Naive thymus-derived CD4-positive, alpha-beta T cell (primary cell): Measurements from ENCODE around the gene TEX53. TPM values are rescaled to one million over a fixed set of nuclear protein-coding genes. Genes with fewer than 3 reads are reported as not detected.
A peak's percentile ranks its signal among the peaks of the same experiment; 100 is the strongest.

Source experiments
- ATAC-seq: fragments of 150-1000 bp; cut with Tn5 transposase; 2 replicates; pipeline ENCODE4 v1.10.0; 2021; ENCODE audit warnings: mild to moderate bottlenecking, moderate library complexity
- CTCF ChIA-PET: fragments of 350-600 bp; sonication (Branson Sonifier 250); formaldehyde crosslinking; loops from one replicate; lab custom pipeline; 2021; ENCODE audit warnings: antibody characterized with exemption; lab: Charles Lee
- POLR2A ChIA-PET: fragments of 350-600 bp; sonication (Branson Sonifier 250); formaldehyde crosslinking; loops from one replicate; lab custom pipeline; 2021; ENCODE audit warnings: antibody characterized with exemption, inconsistent platforms; lab: Charles Lee
- DNase-seq, 9 donors: peaks; one replicate each; pipeline versions ENCODE4 v3.0.0 to v3.0.0-alpha.2; 2020 to 2022; ENCODE audit warnings: mixed read lengths in 1 of 9
- H3K27ac ChIP-seq: one replicate; pipeline ENCODE4 v1.7.0; 2013; ENCODE audit warnings: mild to moderate bottlenecking, low read depth, low read length, moderate library complexity
- H3K27me3 ChIP-seq, 2 donors: one replicate each; pipeline ENCODE4 v1.7.0; 2013; ENCODE audit warnings: low read length in 2 of 2, mild to moderate bottlenecking in 2 of 2, moderate library complexity in 2 of 2; ENCODE audit not compliant: control insufficient read depth in 2 of 2, insufficient read depth in 2 of 2
- H3K36me3 ChIP-seq, 3 experiments: 1 replicate in 2 of 3; 2 replicates in 1 of 3; pipeline ENCODE4 v1.7.0; 2013; ENCODE audit warnings: low read length in 3 of 3, mild to moderate bottlenecking in 3 of 3, moderate library complexity in 1 of 3; ENCODE audit not compliant: insufficient read depth in 3 of 3, control insufficient read depth in 2 of 3
- H3K4me1 ChIP-seq, 2 donors: one replicate each; pipeline ENCODE4 v1.7.0; 2013; ENCODE audit warnings: low read length in 2 of 2, mild to moderate bottlenecking in 2 of 2, moderate library complexity in 1 of 2; ENCODE audit not compliant: control insufficient read depth in 2 of 2, insufficient read depth in 2 of 2
- H3K4me3 ChIP-seq: 2 replicates; pipeline ENCODE4 v1.7.0; 2013; ENCODE audit warnings: mild to moderate bottlenecking, low read length
- H3K9me3 ChIP-seq, 3 experiments: 1 replicate in 2 of 3; 2 replicates in 1 of 3; pipeline ENCODE4 v1.7.0; 2013; ENCODE audit warnings: low read length in 3 of 3; ENCODE audit not compliant: control insufficient read depth in 2 of 3
- H3K27ac Mint-ChIP-seq, 9 donors: one replicate each; pipeline ENCODE4 v1.8.0; 2020 to 2022; ENCODE audit warnings: mixed read lengths in 9 of 9, mild to moderate bottlenecking in 8 of 9, moderate library complexity in 5 of 9, inconsistent platforms in 2 of 9
- H3K27me3 Mint-ChIP-seq, 5 donors: one replicate each; pipeline ENCODE4 v1.8.0; 2021 to 2022; ENCODE audit warnings: mixed read lengths in 5 of 5, mild to moderate bottlenecking in 1 of 5
- H3K36me3 Mint-ChIP-seq, 5 donors: one replicate each; pipeline ENCODE4 v1.8.0; 2020 to 2022; ENCODE audit warnings: mixed read lengths in 5 of 5, mild to moderate bottlenecking in 3 of 5, inconsistent platforms in 1 of 5
- H3K4me1 Mint-ChIP-seq, 7 donors: one replicate each; pipeline ENCODE4 v1.8.0; 2020 to 2022; ENCODE audit warnings: mixed read lengths in 7 of 7, mild to moderate bottlenecking in 3 of 7, inconsistent platforms in 1 of 7
- H3K4me3 Mint-ChIP-seq, 10 donors: one replicate each; pipeline ENCODE4 v1.8.0; 2020 to 2022; ENCODE audit warnings: mild to moderate bottlenecking in 10 of 10, mixed read lengths in 10 of 10, moderate library complexity in 6 of 10, inconsistent platforms in 2 of 10
- H3K9me3 Mint-ChIP-seq, 11 donors: one replicate each; pipeline ENCODE4 v1.8.0; 2020 to 2022; ENCODE audit warnings: mixed read lengths in 11 of 11, mild to moderate bottlenecking in 4 of 11, inconsistent platforms in 1 of 11, moderate library complexity in 1 of 11
- intact Hi-C, 2 donors: fragments of 100-400 bp; cut with micrococcal nuclease; formaldehyde crosslinking; loops; one replicate each; pipeline ENCODE4 v1.15.1; 2023
- polyA plus RNA-seq, 2 donors: library from polyadenylated mRNA; unstranded; fragments of 300-500 nt; fragmentation: Illumina TruSeq; gene quantifications; one replicate each; pipeline ENCODE4 v1.2.3, GENCODE V29; 2021
- total RNA-seq, 6 experiments: library from RNA in 5 of 6; stranded (reverse) in 5 of 6; gene quantifications; 1 replicate in 5 of 6; 2 replicates in 1 of 6; pipeline ENCODE4 v1.2.3 and lab custom pipeline; 2021 to 2026

Gene TEX53
- total and polyA plus RNA-seq, 7 experiments from 2014 or later: not detected

GRCh38 chr9:114616684-114617520 lies 40.7 kb downstream of the TEX53 start:
- DNase-seq: peak in 1 of 9 donors; percentile 32
- peak overlapping the region; percentile 83 to 95 (median 94) for H3K27ac Mint-ChIP-seq
- no peak overlapping the region for H3K4me3 ChIP-seq

GRCh38 chr9:114614373-114614772 lies 43.2 kb downstream of the TEX53 start:
- H3K4me3 ChIP-seq: no peak overlapping the region
- no peak overlapping the region for H3K27ac ChIP-seq
- peaks cover 0 to 16% (median 0%) of the 10 kb centered on the region in 3 experiments for H3K36me3 ChIP-seq
- Mint-ChIP-seq H3K36me3 (peaks cover 0 to 30% (median 15%) of the 10 kb centered on the region in 5 donors), H3K4me1 (peaks cover 34 to 75% (median 66%) of the 10 kb centered on the region in 7 donors), H3K9me3 (no peaks in the 10 kb centered on the region), H3K27ac (peak overlapping the region in 7 of 9 donors; percentile 56 to 98 (median 78)), H3K4me3 (peak overlapping the region in 5 of 10 donors; percentile 19 to 92 (median 33)), H3K27me3 (no peaks in the 10 kb centered on the region)
- intact Hi-C loops: loop anchor here (5.0 kb wide), 4 partner anchors 33 to 313 kb away; partner anchors contain the start of gene AKNA (in 2 of the 2)
- DNase-seq: no peak
- ChIA-PET POLR2A (interaction anchor here (20.3 kb wide), 1 partner anchor 22 kb away, joined by 329 read pairs; the partner anchor contains the start of gene ATP6V1G1), CTCF (interaction anchor here (0.6 to 2.9 kb wide), 2 partner anchors 22 to 37 kb away, joined by 5 to 8 read pairs; no protein-coding TSS in a partner anchor)
- ATAC-seq: no peak
- no peaks in the 10 kb centered on the region for H3K9me3 ChIP-seq
- peaks cover 16 to 36% of the 10 kb centered on the region in 2 donors for H3K4me1 ChIP-seq
- no peaks in the 10 kb centered on the region for H3K27me3 ChIP-seq

More at GRCh38 chr9:114616684-114617520, 40.7 kb downstream of the TEX53 start:
- Mint-ChIP-seq H3K36me3 (peaks cover 7 to 41% (median 26%) of the 10 kb centered on the region in 5 donors), H3K9me3 (no peaks in the 10 kb centered on the region), H3K27me3 (no peaks in the 10 kb centered on the region), H3K4me3 (peak overlapping the region; percentile 25 to 78 (median 64)), H3K4me1 (peaks cover 38 to 72% (median 64%) of the 10 kb centered on the region in 7 donors)
- peak; percentile 74 for ATAC-seq
- H3K9me3 ChIP-seq: no peaks in the 10 kb centered on the region
- no peaks in the 10 kb centered on the region for H3K27me3 ChIP-seq
- POLR2A ChIA-PET: interaction anchor here (0.7 to 20.3 kb wide), 5 partner anchors 8 to 227 kb away, joined by 3 to 329 read pairs (median 3); partner anchors contain the start of gene ATP6V1G1
- intact Hi-C loops: no loop called here
- peaks cover 13 to 27% of the 10 kb centered on the region in 2 donors for H3K4me1 ChIP-seq
- peak overlapping the region; percentile 58 for H3K27ac ChIP-seq
- H3K36me3 ChIP-seq: peaks cover 0 to 24% (median 4%) of the 10 kb centered on the region in 3 experiments
- CTCF ChIA-PET: interaction anchor here (0.6 to 2.0 kb wide), 2 partner anchors 24 to 30 kb away, joined by 3 to 10 read pairs; partner anchors contain the start of gene ATP6V1G1

DNA sequence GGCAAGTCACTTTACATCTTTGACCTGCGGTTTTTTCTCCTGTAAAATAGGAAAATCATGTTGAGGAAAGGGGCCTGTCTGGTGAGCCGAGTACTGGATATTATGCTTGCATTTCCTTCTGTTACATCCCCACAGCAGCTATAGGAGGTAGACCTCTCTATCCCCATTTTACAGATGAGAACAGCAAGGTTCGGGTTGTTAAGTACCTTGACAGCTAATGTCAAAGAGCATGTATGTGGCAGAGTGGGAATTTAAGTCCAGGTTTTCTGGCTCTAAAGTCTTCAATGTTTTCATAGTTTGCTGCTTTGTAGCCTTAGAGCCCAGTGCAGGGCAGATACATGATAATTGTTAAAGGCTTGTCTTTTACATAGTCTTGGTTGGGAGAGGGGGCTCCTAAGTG lies 43.7 kb downstream of the TEX53 start:
- DNase-seq: no peak
- peak overlapping the region; percentile 55 to 98 (median 93) for H3K27ac Mint-ChIP-seq
- no peak overlapping the region for H3K4me3 ChIP-seq
- peaks cover 16 to 36% of the 10 kb centered on the region in 2 donors for H3K4me1 ChIP-seq
- POLR2A ChIA-PET: interaction anchor here (20.3 kb wide), 1 partner anchor 22 kb away, joined by 329 read pairs; the partner anchor contains the start of gene ATP6V1G1
- H3K27me3 ChIP-seq: no peaks in the 10 kb centered on the region
- H3K4me1 Mint-ChIP-seq: peaks cover 34 to 71% (median 64%) of the 10 kb centered on the region in 7 donors
- CTCF ChIA-PET: interaction anchor here (0.6 to 2.9 kb wide), 3 partner anchors 21 to 37 kb away, joined by 5 to 9 read pairs (median 8); partner anchors contain the start of gene ATP6V1G1
- H3K4me3 Mint-ChIP-seq: peak overlapping the region in 9 of 10 donors; percentile 19 to 99 (median 92)
- peaks cover 0 to 11% (median 0%) of the 10 kb centered on the region in 3 experiments for H3K36me3 ChIP-seq
- H3K27ac ChIP-seq: peak overlapping the region; percentile 92
- no peak for ATAC-seq
- H3K9me3 ChIP-seq: no peaks in the 10 kb centered on the region
- H3K9me3 Mint-ChIP-seq: no peaks in the 10 kb centered on the region
- no peaks in the 10 kb centered on the region for H3K27me3 Mint-ChIP-seq
- peaks cover 0 to 26% (median 10%) of the 10 kb centered on the region in 5 donors for H3K36me3 Mint-ChIP-seq
- intact Hi-C loops: loop anchor here (5.0 kb wide), 4 partner anchors 33 to 313 kb away; partner anchors contain the start of gene AKNA (in 2 of the 2)

- Mint-ChIP-seq H3K27me3 (no peaks in the 10 kb centered on the region), H3K4me1 (peaks cover 34 to 72% (median 62%) of the 10 kb centered on the region in 7 donors), H3K36me3 (peaks cover 0 to 22% (median 7%) of the 10 kb centered on the region in 5 donors), H3K4me3 (peak overlapping the region; percentile 90 to 99 (median 92)), H3K27ac (peak overlapping the region; percentile 55 to 98 (median 93)), H3K9me3 (no peaks in the 10 kb centered on the region)
- Histone ChIP-seq H3K4me3 (no peak overlapping the region), H3K9me3 (no peaks in the 10 kb centered on the region), H3K27ac (peak overlapping the region; percentile 92), H3K4me1 (peaks cover 16 to 36% of the 10 kb centered on the region in 2 donors), H3K36me3 (peaks cover 0 to 6% (median 0%) of the 10 kb centered on the region in 3 experiments), H3K27me3 (no peaks in the 10 kb centered on the region)
- ChIA-PET CTCF (interaction anchor here (0.7 to 2.9 kb wide), 4 partner anchors 16 to 207 kb away, joined by 3 to 9 read pairs (median 7); partner anchors contain the start of gene ATP6V1G1), POLR2A (interaction anchor here (1.6 to 20.3 kb wide), 5 partner anchors 9 to 36 kb away, joined by 3 to 329 read pairs (median 6); partner anchors contain the start of gene ATP6V1G1)
- ATAC-seq (no peak), DNase-seq (no peak)
- intact Hi-C loops: loop anchor here (5.0 kb wide), 4 partner anchors 34 to 314 kb away; partner anchors contain the start of gene AKNA (in 2 of the 2)
Measured at GRCh38 chr9:114613087-114613486, 44.5 kb downstream of the TEX53 start.

DNA sequence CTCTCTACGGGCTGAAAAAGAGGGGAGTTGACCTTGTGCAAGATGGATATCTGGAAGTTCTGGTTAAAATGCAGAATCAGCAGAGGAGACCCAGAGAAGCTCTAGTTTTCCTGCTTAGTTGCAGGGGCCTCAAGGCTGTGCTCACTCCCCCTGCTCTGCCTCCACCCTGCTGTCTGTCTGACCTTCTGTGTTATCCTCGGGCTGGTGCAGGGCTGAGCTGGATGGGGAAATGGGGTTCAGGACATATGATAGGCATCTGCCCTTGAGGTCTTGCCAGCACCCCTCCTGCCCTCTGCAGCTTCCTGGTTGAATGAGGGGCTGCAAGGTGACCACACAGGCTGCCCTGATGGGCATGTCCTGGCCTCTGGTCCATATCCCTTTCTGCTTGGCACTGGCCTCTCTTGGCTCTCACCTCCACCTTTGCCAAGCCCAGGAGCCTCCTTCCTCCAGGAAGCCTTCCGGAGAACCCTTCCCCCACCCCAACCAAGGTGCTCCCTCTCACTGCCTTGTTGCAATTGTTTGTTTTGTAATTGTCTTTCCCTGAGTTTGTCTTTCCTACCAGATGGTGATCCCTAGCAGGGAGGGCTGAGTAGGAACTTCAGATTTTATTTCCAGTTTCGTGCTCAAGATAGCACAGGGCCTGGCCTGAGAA lies 45.2 kb downstream of the TEX53 start:
- Histone ChIP-seq H3K27ac (peak overlapping the region; percentile 92), H3K9me3 (no peaks in the 10 kb centered on the region), H3K4me1 (peaks cover 16 to 36% of the 10 kb centered on the region in 2 donors)

More for the DNA sequence above, 45.2 kb downstream of the TEX53 start:
- Histone ChIP-seq H3K36me3 (peaks cover 0 to 5% (median 0%) of the 10 kb centered on the region in 3 experiments), H3K4me3 (peak overlapping the region; percentile 85), H3K27me3 (no peaks in the 10 kb centered on the region)
- no peaks in the 10 kb centered on the region for H3K27me3 Mint-ChIP-seq
- ChIA-PET CTCF (interaction anchor here (0.7 to 2.7 kb wide), 6 partner anchors 16 to 207 kb away, joined by 3 to 12 read pairs (median 6); partner anchors contain the start of gene ATP6V1G1), POLR2A (interaction anchor here (0.6 to 20.3 kb wide), 11 partner anchors 8 to 226 kb away, joined by 3 to 329 read pairs (median 5); partner anchors contain the start of gene ATP6V1G1)
- no peaks in the 10 kb centered on the region for H3K9me3 Mint-ChIP-seq
- intact Hi-C loops: loop anchor here (1.0 to 5.0 kb wide), 6 partner anchors 20 to 315 kb away; partner anchors contain the start of genes AKNA (in 2 of the 2) and ATP6V1G1 (in 1 of the 2)
- DNase-seq (peak in 1 of 9 donors; percentile 25), ATAC-seq (no peak)
- peak overlapping the region; percentile 90 to 99 (median 92) for H3K4me3 Mint-ChIP-seq
- H3K4me1 Mint-ChIP-seq: peaks cover 34 to 70% (median 61%) of the 10 kb centered on the region in 7 donors
- H3K36me3 Mint-ChIP-seq: peaks cover 0 to 20% (median 7%) of the 10 kb centered on the region in 5 donors
- peak overlapping the region; percentile 77 to 98 (median 95) for H3K27ac Mint-ChIP-seq
